CD4-positive, alpha-beta T cell treated with Interleukin-17A for 4 hours (primary cell): ENCODE data around the gene TPO.

ENCODE experiments used
- DNase-seq: peaks from one replicate; pipeline ENCODE4 v3.0.0-alpha.2; 2020; ENCODE audit warnings: mixed read lengths

The TPO gene

GRCh38 chr2:1451422-1451821 lies 38.2 kb downstream of the TPO start:
- DNase-seq = no peak

GRCh38 chr2:1453561-1453960 lies 40.3 kb downstream of the TPO start:
- no peak for DNase-seq

GRCh38 chr2:1454346-1454745 lies 41.1 kb downstream of the TPO start:
- no peak for DNase-seq

GRCh38 chr2:1455466-1455865 lies 42.2 kb downstream of the TPO start:
- no peak for DNase-seq

GRCh38 chr2:1458432-1458831 lies 45.2 kb downstream of the TPO start:
- no peak for DNase-seq

GRCh38 chr2:1459727-1460126 lies 46.5 kb downstream of the TPO start:
- no peak for DNase-seq

- DNase-seq = no peak
Measured at GRCh38 chr2:1460851-1461418, 47.7 kb downstream of the TPO start.

GRCh38 chr2:1461507-1462390 lies 48.5 kb downstream of the TPO start:
- DNase-seq = no peak

- DNase-seq = no peak
Measured at GRCh38 chr2:1462994-1463393, 49.7 kb downstream of the TPO start.

- DNase-seq = no peak
Measured at GRCh38 chr2:1472350-1472749, 59.1 kb downstream of the TPO start.

- no peak for DNase-seq
Measured at GRCh38 chr2:1476617-1477195, 63.4 kb downstream of the TPO start.

GRCh38 chr2:1477196-1478040 lies 64.2 kb downstream of the TPO start:
- DNase-seq = no peak

GRCh38 chr2:1478311-1479305 lies 65.3 kb downstream of the TPO start:
- no peak for DNase-seq

GRCh38 chr2:1479346-1479745 lies 66.1 kb downstream of the TPO start:
- DNase-seq = no peak

GRCh38 chr2:1480671-1481076 lies 67.4 kb downstream of the TPO start:
- no peak for DNase-seq

- no peak for DNase-seq
Measured at GRCh38 chr2:1481406-1482252, 68.4 kb downstream of the TPO start.

GRCh38 chr2:1482253-1482675 lies 69.0 kb downstream of the TPO start:
- no peak for DNase-seq

GRCh38 chr2:1482981-1483380 lies 69.7 kb downstream of the TPO start:
- no peak for DNase-seq

GRCh38 chr2:1483551-1483950 lies 70.3 kb downstream of the TPO start:
- DNase-seq = no peak

GRCh38 chr2:1484131-1484884 lies 71.0 kb downstream of the TPO start:
- no peak for DNase-seq
